ENCODE data around the gene CCDC68.
"Not testable (repeated sequence)": the region's sequence is repeated elsewhere in the genome, so short reads cannot be mapped to it uniquely, and the experiment has no call there.

The CCDC68 gene

DNA sequence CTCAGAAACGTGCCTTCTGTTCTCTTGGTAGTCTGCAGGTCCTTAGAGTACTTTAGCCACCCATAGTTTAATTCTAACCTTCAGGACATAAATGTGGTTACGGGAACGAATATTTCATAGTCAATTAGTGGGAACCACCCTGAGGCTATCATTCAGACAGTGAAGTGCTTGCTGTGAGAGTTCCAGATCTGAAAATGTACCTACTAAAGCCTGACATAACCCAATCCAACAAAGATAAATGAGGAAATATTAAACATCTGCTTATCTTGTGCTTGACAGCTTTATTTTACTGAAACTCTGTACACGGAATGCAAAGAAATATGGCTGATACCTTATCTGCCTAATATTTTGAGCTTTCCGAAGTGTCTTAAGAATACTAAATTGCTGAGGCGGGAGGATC, 88.0 kb downstream of the CCDC68 start:
- no peak for DNase-seq

DNA sequence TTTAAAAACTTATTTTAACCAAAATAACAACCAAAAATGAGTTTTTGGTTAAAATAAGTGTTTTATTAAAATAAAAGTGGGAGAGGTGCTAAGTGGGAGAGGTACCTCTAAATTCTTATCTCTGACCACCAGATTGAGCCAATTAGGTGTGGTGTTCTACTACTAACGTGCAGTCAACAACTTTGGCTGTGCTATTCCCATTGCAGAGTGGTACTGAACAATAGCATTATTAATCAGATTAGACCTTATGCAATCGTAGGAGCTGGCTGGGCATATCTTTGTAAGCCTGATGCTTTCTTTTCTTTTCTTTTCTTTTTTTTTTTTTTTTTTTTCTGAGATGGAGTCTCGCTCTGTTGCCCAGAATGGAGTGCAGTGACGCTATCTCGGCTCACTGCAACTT, 92.1 kb downstream of the CCDC68 start:
- DNase-seq, result no peak

DNA sequence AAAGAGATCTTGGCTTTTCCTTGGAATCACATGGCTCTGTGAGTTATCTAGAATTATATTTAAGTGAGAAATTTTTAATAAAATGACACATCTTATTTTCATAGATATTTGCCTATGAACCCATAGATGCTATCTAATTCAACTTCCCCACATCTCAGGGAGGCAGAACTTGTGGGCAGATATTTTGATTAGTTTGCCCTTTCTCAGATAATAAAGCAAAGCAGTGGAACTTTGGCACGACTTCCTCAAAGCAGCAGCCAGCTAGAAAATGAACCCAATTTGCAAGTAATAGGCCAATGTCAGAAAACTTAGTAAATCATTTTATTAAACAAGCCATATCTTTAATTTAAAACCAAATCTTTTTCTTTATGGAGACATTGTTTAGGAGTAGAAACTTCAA, 98.3 kb downstream of the CCDC68 start:
- no peak for DNase-seq

DNA sequence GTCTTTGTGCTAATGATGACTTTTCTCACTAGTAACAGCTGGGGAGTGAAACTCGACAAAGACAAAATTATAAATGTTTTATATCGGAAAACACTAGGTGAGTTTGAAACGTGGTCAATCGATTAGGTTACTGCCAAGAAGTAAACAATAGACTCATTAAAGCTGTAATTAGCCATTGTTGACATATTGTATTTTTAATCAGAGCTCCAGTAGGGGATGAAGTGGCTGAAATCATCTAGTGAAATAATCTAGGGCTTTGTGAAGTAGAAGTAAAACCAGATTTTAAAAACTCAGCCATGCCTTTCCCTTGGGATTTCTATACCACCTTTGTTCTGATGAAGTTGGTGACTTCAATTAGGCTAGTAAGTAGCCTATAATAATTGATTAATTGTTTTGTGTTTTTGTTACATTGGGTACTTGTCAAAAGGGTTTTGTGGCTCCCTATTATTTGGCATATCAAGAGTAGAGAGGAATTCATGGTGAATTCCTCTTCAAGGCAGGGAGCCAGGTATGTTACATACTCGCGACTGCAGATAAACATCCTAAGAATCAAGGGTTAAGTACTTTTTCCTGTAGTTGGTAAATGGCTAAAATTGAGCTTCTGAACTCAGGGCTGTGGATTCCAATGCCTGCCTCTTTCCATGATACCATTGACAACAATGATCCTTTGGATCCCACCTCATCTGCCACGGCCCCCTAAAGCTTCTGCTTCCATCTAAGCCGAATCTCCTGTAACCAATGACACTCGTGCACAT, 99.4 kb downstream of the CCDC68 start:
- DNase-seq, result no peak

DNA sequence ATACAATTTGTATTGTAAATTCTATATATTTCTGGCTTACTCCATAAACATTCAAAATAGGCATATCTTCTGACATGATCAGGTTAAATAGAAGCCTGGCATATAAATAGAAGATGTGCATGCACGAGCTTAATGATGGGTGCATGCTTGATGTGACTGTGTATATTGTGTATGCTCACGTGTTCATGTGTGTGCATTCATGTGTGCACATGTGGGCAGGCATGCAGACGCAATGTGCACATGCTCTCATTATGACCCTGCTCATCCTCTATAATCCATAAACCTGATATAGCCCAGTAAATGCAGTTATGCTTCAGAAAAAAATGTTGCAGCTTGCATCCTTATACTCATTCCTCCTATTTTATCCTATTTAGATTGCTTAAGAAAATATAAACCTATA, 101.8 kb downstream of the CCDC68 start:
- no peak for DNase-seq

DNA sequence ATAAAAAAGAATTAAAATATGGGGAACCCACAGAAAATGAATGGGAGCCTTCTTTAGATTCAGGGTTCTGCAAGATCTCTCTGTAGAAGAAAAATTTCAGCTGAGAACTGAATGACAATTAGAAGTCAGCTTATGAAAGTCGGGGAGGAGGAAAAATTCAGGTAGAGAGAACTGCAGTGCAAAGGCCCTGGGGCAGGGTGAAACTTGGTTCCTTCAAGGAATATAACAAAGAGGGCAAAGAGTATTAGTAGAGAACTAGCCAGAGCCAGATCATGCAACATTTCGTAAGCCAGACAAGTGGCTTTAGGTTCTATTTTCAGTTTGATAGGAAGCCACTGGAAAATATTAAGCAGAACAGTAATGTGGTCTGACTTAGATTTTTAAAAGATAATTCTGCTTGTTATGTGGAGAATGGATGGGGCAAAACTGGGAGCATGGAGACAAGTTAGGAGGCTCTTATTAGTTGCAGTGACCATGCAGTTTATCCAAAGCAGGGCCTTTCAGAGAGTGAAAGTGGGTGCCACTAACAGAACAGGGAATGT, 103.1 kb downstream of the CCDC68 start:
- DNase-seq, result no peak

DNA sequence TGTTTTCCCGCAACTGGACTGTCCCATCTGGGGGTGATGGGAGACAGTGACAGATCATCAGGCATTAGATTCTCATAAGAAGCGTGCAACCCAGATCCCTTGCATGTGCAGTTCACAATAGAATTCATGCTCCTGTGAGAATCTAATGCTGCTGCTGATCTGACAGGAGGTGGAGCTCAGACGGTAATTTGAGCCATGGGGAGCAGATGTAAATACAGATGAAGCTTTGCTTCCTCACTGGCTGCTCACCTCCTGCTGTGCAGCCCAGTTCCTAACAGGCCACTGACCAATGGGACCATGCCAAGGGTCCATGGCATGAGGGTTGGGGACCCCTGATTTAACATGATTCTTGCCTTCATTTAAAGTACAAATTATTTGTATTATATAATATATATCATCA, 104.2 kb downstream of the CCDC68 start:
- DNase-seq, result not testable (repeated sequence)

DNA sequence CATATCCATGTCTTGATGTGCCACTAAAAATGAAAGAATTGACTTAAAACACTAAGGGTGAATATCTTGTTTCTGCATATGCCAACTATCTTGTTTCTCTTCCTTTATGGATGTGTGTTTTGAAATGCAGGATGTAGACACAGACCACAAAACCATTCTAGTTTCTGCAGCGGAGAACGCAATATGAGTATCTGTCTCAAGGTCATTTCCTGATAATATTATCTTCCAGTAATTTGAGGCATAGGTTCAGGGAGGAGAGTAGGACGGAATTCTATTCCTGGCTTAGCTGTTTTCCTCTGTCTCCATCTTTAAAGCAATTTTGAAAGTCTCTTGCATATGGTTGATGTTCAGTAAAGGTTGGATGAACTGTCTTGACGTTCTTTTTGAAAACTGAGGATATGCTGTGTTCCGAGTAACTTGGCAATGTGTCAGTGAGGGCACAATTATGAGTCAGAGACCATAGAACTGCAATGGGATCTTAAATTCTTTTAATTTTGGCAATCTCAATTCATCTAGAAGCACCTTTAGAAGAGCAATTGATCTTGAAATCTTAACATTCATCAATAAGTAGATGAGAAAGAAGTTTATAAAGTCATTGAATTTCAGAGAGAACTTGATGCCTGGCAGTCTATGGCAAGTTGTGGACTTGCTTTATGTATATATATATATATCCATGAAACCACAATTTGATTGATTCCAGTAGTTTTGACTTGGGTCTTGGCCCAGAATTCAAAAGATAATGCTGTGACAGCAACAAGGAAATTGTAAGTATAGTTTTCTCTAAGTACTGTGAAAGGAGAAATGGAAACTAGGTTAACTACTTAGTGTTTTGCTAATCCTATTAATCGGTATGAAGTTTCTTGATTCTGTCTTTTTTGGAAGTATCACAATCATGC, 106.2 kb downstream of the CCDC68 start:
- no peak for DNase-seq
